Endothelial cell of umbilical vein (primary cell): ENCODE results near the gene CCT6B. TPM values are rescaled to one million over a fixed set of nuclear protein-coding genes. Genes with fewer than 3 reads are reported as not detected.

Experiments used
- BruUV-seq: library from RNA; stranded (reverse); fragments of 400-500 nt; replicated peaks from 2 replicates; lab custom pipeline; 2021; lab: Mats Ljungman, UMichigan
- CTCF ChIA-PET: fragments of 300-600, 350-600 bp; sonication (Branson Sonifier 250); formaldehyde crosslinking; loops from one replicate; lab custom pipeline; 2021; ENCODE audit warnings: antibody characterized with exemption, inconsistent platforms; lab: Charles Lee
- POLR2A ChIA-PET: fragments of 300-600, 350-600 bp; sonication (Branson Sonifier 250); formaldehyde crosslinking; loops from one replicate; lab custom pipeline; 2021; ENCODE audit warnings: antibody characterized with exemption, inconsistent platforms; lab: Charles Lee
- DNase-seq: peaks from one replicate; pipeline ENCODE4 v3.0.0-alpha.2; 2011; ENCODE audit warnings: low read depth, low spot score
- FAIRE-seq: peaks from 2 replicates; lab custom pipeline; 2011; peaks lifted over from hg19 to GRCh38; lab: Jason Lieb, UNC
- H2AFZ ChIP-seq: 2 replicates; pipeline ENCODE4 v1.6.0; 2012; ENCODE audit warnings: low read depth, low read length, control low read depth, inconsistent platforms
- H3K27ac ChIP-seq: 2 replicates; pipeline ENCODE4 v1.5.1; 2011; ENCODE audit warnings: low read depth, mild to moderate bottlenecking, control low read depth, low read length, moderate library complexity; ENCODE audit not compliant: insufficient read depth
- H3K27me3 ChIP-seq, 2 experiments: 2 replicates each; pipeline versions ENCODE4 v1.6.0 to v1.6.1; 2011; ENCODE audit warnings: low read length in 2 of 2, mixed read lengths in 1 of 2; ENCODE audit not compliant: control insufficient read depth in 2 of 2, insufficient read depth in 2 of 2
- H3K36me3 ChIP-seq, 2 experiments: 2 replicates in 1 of 2; 3 replicates in 1 of 2; pipeline ENCODE4 v1.5.1; 2011; ENCODE audit warnings: low read length in 2 of 2, mild to moderate bottlenecking in 1 of 2, moderate library complexity in 1 of 2; ENCODE audit not compliant: control insufficient read depth in 2 of 2, insufficient read depth in 2 of 2; ENCODE audit errors: extremely low read depth in 1 of 2
- H3K4me1 ChIP-seq: 3 replicates; pipeline ENCODE4 v1.5.1; 2011; ENCODE audit warnings: mild to moderate bottlenecking, low read length; ENCODE audit not compliant: control insufficient read depth, insufficient read depth; ENCODE audit errors: extremely low read depth
- H3K4me2 ChIP-seq: 2 replicates; pipeline ENCODE4 v1.6.1; 2011; ENCODE audit warnings: low read length, control low read depth, mixed read lengths; ENCODE audit not compliant: insufficient read depth
- H3K4me3 ChIP-seq, 3 experiments: fragments of 200-600 bp in 1 of 3; sonication (generic), shearing (Covaris generic) in 1 of 3; replicated peaks in 1 of 3; 2 replicates each; pipeline ENCODE4 v1.5.1; 2011 to 2016; ENCODE audit warnings: control low read depth in 3 of 3, low read length in 3 of 3, mild to moderate bottlenecking in 2 of 3, inconsistent platforms in 1 of 3, low read depth in 1 of 3, moderate library complexity in 1 of 3; ENCODE audit not compliant: insufficient read depth in 1 of 3
- H3K79me2 ChIP-seq: 2 replicates; pipeline ENCODE4 v1.6.0; 2012; ENCODE audit warnings: low read length, inconsistent platforms; ENCODE audit not compliant: control insufficient read depth, insufficient read depth
- H3K9ac ChIP-seq: replicated peaks from 2 replicates; pipeline ENCODE3; 2011; ENCODE audit warnings: low read length, control low read depth; ENCODE audit not compliant: insufficient read depth; ENCODE audit errors: extremely low read depth
- H3K9me1 ChIP-seq: replicated peaks from 3 replicates; pipeline ENCODE4 v1.6.0; 2011; ENCODE audit warnings: mild to moderate bottlenecking, low read length; ENCODE audit not compliant: control insufficient read depth, insufficient read depth; ENCODE audit errors: extremely low read depth
- H3K9me3 ChIP-seq: replicated peaks from 2 replicates; pipeline ENCODE4 v1.5.1; 2012; ENCODE audit warnings: low read length, inconsistent platforms; ENCODE audit not compliant: control insufficient read depth, insufficient read depth
- H4K20me1 ChIP-seq: replicated peaks from 2 replicates; pipeline ENCODE3; 2011; ENCODE audit warnings: mild to moderate bottlenecking, low read length; ENCODE audit not compliant: control insufficient read depth, insufficient read depth; ENCODE audit errors: extremely low read depth
- CTCF ChIP-seq, 2 donors: IDR thresholded peaks; 1 replicate in 1 of 2; 2 replicates in 1 of 2; pipeline ENCODE4 v1.5.1; 2011; ENCODE audit warnings: low read length in 2 of 2, mild to moderate bottlenecking in 2 of 2, moderate library complexity in 2 of 2, control low read depth in 1 of 2, inconsistent platforms in 1 of 2, low read depth in 1 of 2; ENCODE audit not compliant: insufficient read depth in 1 of 2; ENCODE audit errors: extremely low read depth in 1 of 2
- EZH2 ChIP-seq: IDR thresholded peaks from 2 replicates; pipeline ENCODE4 v1.6.1; 2012; ENCODE audit warnings: borderline replicate concordance, low read depth, mild to moderate bottlenecking, moderate library complexity, low read length, inconsistent platforms; ENCODE audit not compliant: severe bottlenecking
- FOS ChIP-seq: IDR thresholded peaks from 2 replicates; pipeline ENCODE4 v1.6.1; 2011; ENCODE audit warnings: mild to moderate bottlenecking, low read length, moderate library complexity, borderline replicate concordance; ENCODE audit not compliant: insufficient read depth
- GATA2 ChIP-seq: IDR thresholded peaks from 2 replicates; pipeline ENCODE4 v1.7.0; 2011; ENCODE audit warnings: low read depth, mild to moderate bottlenecking, moderate library complexity, mixed read lengths, low read length; ENCODE audit not compliant: insufficient read length, insufficient read depth
- JUN ChIP-seq: IDR thresholded peaks from 2 replicates; pipeline ENCODE4 v1.6.1; 2011; ENCODE audit warnings: borderline replicate concordance, low read depth; ENCODE audit not compliant: insufficient read length, insufficient read depth
- MAX ChIP-seq: IDR thresholded peaks from 2 replicates; pipeline ENCODE4 v1.6.1; 2011; ENCODE audit not compliant: insufficient read depth, insufficient read length
- MYC ChIP-seq: IDR thresholded peaks from one replicate; pipeline ENCODE4 v1.6.1; 2011; ENCODE audit warnings: mild to moderate bottlenecking, low read depth, low read length
- POLR2A ChIP-seq: IDR thresholded peaks from 2 replicates; pipeline ENCODE4 v1.6.1; 2012; ENCODE audit warnings: low read depth, mild to moderate bottlenecking, control low read depth, low read length
- POLR2AphosphoS5 ChIP-seq: IDR thresholded peaks from 2 replicates; pipeline ENCODE4 v1.6.1; 2012; ENCODE audit warnings: low read depth, mild to moderate bottlenecking, control low read depth, low read length, moderate library complexity; ENCODE audit not compliant: insufficient read depth
- dilution Hi-C: fragments of 300-500 bp; cut with MboI; formaldehyde crosslinking; loops from one replicate; pipeline ENCODE4 v1.15.0; 2019; ENCODE audit warnings: low sequenced_read_pairs; ENCODE audit not compliant: extremely low pct_ligation_motif_present
- intact Hi-C: fragments of 100-400 bp; cut with micrococcal nuclease; formaldehyde crosslinking; loops from one replicate; pipeline ENCODE4 v1.10.0; 2022
- polyA plus RNA-seq, 4 experiments: library from polyadenylated mRNA; depleted of rRNA in 3 of 4; stranded (reverse) in 3 of 4; unstranded in 1 of 4; fragments of >200 nt; gene quantifications; 2 replicates each; pipeline versions ENCODE4 v1.2.1 to v1.2.3, GENCODE V29; 2011 to 2012; ENCODE audit warnings: missing spikeins in 1 of 4
- total RNA-seq: library from RNA; stranded (reverse); gene quantifications from 2 replicates; pipeline ENCODE4 v1.2.3, GENCODE V29; 2021

The CCT6B gene
- total and polyA plus RNA-seq, 2 donors (not counting 3 experiments of a cell fraction or from before 2014, with no cell fraction given): 0.35 to 1.6 TPM

GRCh38 chr17:34886831-34887230 lies 74.4 kb downstream of the CCT6B start:
- H3K9me1 ChIP-seq: no peaks in the 10 kb centered on the region
- H3K9me3 ChIP-seq: no peaks in the 10 kb centered on the region
- TF ChIP-seq FOS (no peak), CTCF (IDR thresholded peaks at IDR 0.05; ENCODE audit: extremely low read depth in 1 of 2, insufficient read depth in 1 of 2, low read depth in 1 of 2, low read length in 2 of 2) (no peak), GATA2 (no peak), EZH2 (no peak), MYC (no peak), POLR2AphosphoS5 (no peak), MAX (no peak), POLR2A (no peak), JUN (no peak)
- no peak overlapping the region for H3K4me2 ChIP-seq
- no peaks in the 10 kb centered on the region for H3K36me3 ChIP-seq
- no peaks in the 10 kb centered on the region for H4K20me1 ChIP-seq
- DNase-seq: no peak
- intact Hi-C loops: no loop called here
- no peak for FAIRE-seq
- no peak overlapping the region for H3K4me3 ChIP-seq
- ChIA-PET POLR2A (no interaction called here), CTCF (no interaction called here)
- H3K27me3 ChIP-seq: peaks cover 0 to 4% of the 10 kb centered on the region in 2 experiments
- dilution Hi-C loops: no loop called here
- BruUV-seq: no TSS peak
- no peak overlapping the region for H2AFZ ChIP-seq
- no peak overlapping the region for H3K27ac ChIP-seq
- H3K4me1 ChIP-seq: no peaks in the 10 kb centered on the region
- H3K79me2 ChIP-seq: no peaks in the 10 kb centered on the region
- H3K9ac ChIP-seq: no peak overlapping the region
